Mucosa of stomach (tissue), 1 donor: ENCODE data around the gene DLG2.

Source experiments
- H3K27me3 ChIP-seq: one replicate; pipeline ENCODE4 v1.7.0; 2013; ENCODE audit warnings: mild to moderate bottlenecking, low read length; ENCODE audit not compliant: control insufficient read depth, insufficient read depth
- H3K36me3 ChIP-seq: one replicate; pipeline ENCODE4 v1.7.0; 2013; ENCODE audit warnings: low read length; ENCODE audit not compliant: control insufficient read depth, insufficient read depth
- H3K4me1 ChIP-seq: one replicate; pipeline ENCODE4 v1.7.0; 2013; ENCODE audit warnings: mild to moderate bottlenecking, low read length; ENCODE audit not compliant: control insufficient read depth, insufficient read depth
- H3K4me3 ChIP-seq: one replicate; pipeline ENCODE4 v1.7.0; 2013; ENCODE audit warnings: low read length
- H3K9ac ChIP-seq: one replicate; pipeline ENCODE4 v1.7.0; 2013; ENCODE audit warnings: mild to moderate bottlenecking, low read length, moderate library complexity
- H3K9me3 ChIP-seq: one replicate; pipeline ENCODE4 v1.7.0; 2013; ENCODE audit warnings: mild to moderate bottlenecking, low read length, moderate library complexity; ENCODE audit not compliant: control insufficient read depth
- donor health status: Pancreatic carcinoma.

The DLG2 gene

DNA sequence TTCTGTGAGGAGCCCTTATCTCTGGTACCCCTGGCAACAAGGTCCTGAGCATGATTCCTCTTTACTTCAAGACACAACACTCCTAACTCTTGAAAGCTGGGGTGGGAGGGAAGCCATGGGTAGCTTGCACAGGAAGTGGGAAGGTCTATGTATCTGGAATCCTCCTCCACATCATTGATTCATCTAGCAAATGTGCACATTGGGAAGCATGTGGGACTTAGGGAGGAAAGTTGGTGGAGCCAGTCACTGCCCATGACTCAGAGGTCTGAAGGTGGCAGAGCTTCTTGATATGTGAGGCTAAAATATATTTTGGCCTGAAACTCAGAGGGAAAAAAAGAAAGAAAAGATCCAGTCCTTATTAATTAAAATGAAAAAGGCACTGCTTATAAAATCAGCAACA, 1000.9 kb downstream of the DLG2 start:
- Histone ChIP-seq H3K27me3 (no peaks in the 10 kb centered on the region), H3K9me3 (no peaks in the 10 kb centered on the region), H3K36me3 (no peaks in the 10 kb centered on the region), H3K4me3 (no peak overlapping the region), H3K9ac (no peak overlapping the region), H3K4me1 (no peaks in the 10 kb centered on the region)

DNA sequence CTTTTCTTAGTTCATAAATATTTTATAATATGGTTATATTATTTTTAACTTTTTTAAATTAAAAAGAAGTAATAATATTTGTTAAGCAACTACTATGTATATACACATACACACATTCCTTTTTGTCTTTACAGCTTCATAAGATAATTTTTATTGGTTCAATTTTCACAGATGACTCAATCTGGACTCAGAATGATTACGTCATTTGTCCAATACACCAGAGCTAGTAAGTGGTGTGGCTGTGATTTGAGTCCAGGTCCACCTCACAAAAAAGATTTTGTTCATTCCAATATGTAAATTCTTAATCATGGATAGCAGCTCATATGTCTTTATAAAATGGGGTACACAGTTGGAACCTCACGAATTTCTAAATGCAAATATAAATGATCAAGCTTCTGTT, 1014.5 kb downstream of the DLG2 start:
- no peaks in the 10 kb centered on the region for H3K4me1 ChIP-seq
- H3K4me3 ChIP-seq, result no peak overlapping the region
- H3K27me3 ChIP-seq, result no peaks in the 10 kb centered on the region
- H3K9ac ChIP-seq, result no peak overlapping the region
- H3K36me3 ChIP-seq, result no peaks in the 10 kb centered on the region
- no peaks in the 10 kb centered on the region for H3K9me3 ChIP-seq

DNA sequence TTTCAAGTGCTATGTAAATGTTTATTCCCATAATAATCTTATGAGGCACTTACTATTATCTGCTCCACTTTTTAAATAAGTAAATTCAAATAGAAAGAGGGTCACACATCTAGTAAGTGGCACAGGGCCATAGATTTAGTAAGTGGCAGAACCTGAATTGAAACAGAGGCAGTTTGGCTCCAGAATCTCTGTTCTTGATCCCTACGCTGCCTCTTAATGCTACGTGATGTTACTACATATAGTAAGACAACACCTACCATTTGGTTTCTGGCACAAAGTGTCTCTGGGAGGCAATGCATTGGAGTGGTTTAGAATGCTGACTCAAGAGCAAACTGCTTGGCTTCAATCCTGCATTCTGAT, 1018.3 kb downstream of the DLG2 start:
- Histone ChIP-seq H3K4me1 (no peaks in the 10 kb centered on the region), H3K9ac (no peak overlapping the region), H3K36me3 (no peaks in the 10 kb centered on the region), H3K4me3 (no peak overlapping the region), H3K9me3 (no peaks in the 10 kb centered on the region), H3K27me3 (no peaks in the 10 kb centered on the region)

DNA sequence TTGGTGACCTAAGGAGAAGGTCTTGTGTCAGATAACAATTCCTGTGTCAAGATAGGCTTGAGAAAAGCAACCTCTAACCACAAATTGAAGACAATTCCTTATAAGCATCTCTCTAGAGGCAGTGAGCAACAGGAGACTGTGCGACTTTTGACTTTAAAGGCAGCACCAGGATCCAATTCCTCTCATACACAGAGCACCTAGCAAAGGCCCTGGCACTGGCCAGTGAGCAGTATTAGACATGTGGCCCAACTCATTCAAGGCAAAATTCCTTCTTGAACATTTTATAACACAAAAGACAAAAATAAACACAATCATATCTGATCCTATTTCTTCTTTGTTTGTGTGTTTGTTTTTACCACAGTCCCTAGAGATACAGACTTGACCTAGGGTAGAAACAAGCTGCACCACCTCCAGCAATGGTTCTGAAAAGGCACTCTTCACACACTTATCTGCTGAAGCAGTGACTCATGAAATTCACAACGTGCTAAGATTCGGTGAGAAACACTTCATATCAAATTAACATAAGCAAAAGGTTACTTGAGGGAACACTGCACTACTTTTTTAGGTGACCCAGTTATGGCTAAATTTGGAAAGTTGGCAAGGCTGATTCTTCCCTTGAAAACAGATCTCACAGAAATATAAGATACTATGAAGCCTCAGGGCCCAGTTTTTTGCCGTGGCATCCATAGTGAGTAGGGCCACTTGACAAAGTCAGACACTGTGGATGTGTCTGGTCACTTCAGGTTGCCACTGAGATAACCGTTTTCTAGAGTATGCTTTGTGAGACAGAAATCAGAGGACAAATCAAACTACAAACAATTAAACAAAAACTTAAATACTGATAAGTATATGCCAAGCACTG, 1018.9 kb downstream of the DLG2 start:
- no peaks in the 10 kb centered on the region for H3K9me3 ChIP-seq
- H3K36me3 ChIP-seq, result no peaks in the 10 kb centered on the region
- H3K27me3 ChIP-seq, result no peaks in the 10 kb centered on the region
- no peak overlapping the region for H3K9ac ChIP-seq
- no peaks in the 10 kb centered on the region for H3K4me1 ChIP-seq
- H3K4me3 ChIP-seq, result no peak overlapping the region

DNA sequence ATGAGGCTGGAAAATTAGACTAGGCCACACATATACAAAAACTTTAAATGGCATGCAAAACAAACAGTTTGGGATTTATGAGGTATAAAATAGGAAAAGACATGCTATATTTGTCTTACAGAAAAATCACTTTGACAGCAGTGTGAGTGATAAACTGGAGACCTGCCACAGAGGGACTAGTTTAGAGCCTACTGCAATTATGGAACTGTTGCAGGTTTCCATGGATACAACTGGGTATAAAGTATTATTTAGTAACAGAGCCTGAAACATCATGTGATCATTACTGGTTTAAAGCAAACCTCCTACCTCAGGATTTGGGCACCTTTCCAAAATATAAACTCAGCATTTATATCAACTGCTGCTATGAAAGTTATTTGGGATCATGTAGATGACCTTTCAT, 1032.5 kb downstream of the DLG2 start:
- Histone ChIP-seq H3K9me3 (no peaks in the 10 kb centered on the region), H3K4me1 (no peaks in the 10 kb centered on the region), H3K27me3 (no peaks in the 10 kb centered on the region), H3K36me3 (no peaks in the 10 kb centered on the region), H3K9ac (no peak overlapping the region), H3K4me3 (no peak overlapping the region)

DNA sequence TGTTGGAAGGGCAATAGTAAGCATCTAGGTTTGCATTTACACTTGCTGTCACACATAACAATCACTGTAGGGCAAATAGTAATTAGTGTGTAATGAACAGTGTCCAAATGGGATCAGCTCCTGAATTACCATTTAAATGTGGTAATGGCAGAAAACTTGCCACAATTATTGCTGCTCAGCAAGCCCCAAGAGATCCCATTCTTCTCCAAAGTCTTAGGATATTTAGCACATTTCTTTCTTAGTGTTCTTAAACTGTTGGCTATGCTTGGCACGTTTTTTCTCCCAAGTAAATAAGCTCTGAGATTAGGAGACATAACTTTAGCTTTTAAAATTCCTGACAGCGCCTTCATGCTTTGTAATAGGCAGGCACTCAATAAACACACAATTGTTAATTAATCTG, 1037.0 kb downstream of the DLG2 start:
- Histone ChIP-seq H3K27me3 (no peaks in the 10 kb centered on the region), H3K36me3 (no peaks in the 10 kb centered on the region), H3K9ac (no peak overlapping the region)

DNA sequence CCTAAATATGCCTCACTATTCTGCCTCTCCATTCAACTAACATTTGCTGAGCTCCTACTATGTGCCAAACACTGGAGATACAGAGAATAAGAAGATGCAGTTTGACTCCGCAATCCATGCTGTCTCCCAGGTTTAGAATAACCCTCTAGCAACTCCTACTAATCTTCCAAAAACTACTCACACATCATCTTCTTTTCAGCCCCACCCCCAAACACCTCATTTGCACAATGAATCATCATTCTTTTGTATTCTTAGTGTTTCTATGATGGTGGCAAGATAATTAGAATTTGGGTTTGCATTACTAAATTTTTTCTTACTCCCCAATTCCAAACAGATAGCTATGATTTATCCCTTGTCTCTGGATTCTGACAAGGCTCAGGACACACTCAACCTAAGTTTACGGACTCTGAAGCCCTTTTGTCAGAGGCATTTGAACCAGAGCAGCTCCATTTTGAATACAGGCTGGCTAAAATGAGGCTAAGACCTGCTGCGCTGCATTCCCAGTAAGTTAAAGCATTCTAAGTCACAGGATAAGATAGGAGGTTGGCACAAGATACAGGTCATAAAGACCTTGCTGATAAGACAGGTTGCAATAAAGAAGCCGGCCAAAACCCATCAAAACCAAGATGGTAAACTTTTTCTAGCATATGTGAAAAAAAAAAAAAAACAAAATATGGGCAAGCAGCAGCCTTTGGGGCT, 1038.9 kb downstream of the DLG2 start:
- Histone ChIP-seq H3K36me3 (no peaks in the 10 kb centered on the region), H3K27me3 (no peaks in the 10 kb centered on the region), H3K9me3 (no peaks in the 10 kb centered on the region), H3K4me3 (no peak overlapping the region), H3K4me1 (no peaks in the 10 kb centered on the region), H3K9ac (no peak overlapping the region)

More for the DNA sequence above, 1037.0 kb downstream of the DLG2 start:
- H3K9me3 ChIP-seq, result no peaks in the 10 kb centered on the region
- H3K4me3 ChIP-seq, result no peak overlapping the region
- no peaks in the 10 kb centered on the region for H3K4me1 ChIP-seq

DNA sequence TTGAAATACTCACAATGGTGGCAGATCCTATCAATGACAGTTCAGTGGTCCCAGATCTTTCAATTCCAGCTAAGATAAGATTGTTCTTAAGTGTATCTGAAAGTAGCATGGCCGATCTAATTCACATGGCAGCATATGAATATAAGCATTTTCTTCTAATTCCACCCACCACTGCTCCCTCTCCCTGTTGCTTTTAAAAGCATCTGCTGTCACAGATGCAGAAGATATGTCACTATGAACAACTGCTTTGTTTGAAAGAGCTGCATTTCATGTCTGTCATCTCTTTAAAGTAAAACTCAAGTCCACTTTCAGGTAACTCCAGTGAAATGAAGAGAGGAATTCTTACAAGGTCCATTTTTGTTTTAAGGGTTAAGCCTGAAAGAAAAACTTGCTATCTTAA, 1044.0 kb downstream of the DLG2 start:
- H3K9ac ChIP-seq, result no peak overlapping the region
- no peaks in the 10 kb centered on the region for H3K4me1 ChIP-seq
- H3K9me3 ChIP-seq, result no peaks in the 10 kb centered on the region
- H3K4me3 ChIP-seq, result no peak overlapping the region
- H3K36me3 ChIP-seq, result no peaks in the 10 kb centered on the region
- H3K27me3 ChIP-seq, result no peaks in the 10 kb centered on the region

DNA sequence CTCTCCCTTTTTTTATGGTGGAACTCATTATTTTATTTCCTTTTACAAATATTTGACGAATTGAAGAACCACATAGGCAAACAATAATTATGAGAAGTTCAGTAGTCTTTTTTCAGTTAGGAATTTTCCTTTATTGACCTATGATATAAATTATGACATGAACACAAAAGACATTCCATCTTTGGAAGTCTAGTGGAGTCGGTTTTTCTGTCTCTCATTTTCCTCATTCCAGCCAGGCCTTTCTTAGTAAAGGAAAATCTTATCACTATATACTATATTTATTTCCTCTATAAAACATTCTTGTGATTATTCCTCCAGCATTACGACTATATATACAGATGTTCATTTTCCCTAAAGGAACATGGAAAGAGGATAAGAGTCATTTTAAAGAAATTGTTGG, 1046.1 kb downstream of the DLG2 start:
- Histone ChIP-seq H3K4me3 (no peak overlapping the region), H3K4me1 (no peaks in the 10 kb centered on the region), H3K9ac (no peak overlapping the region), H3K27me3 (no peaks in the 10 kb centered on the region), H3K36me3 (no peaks in the 10 kb centered on the region), H3K9me3 (no peaks in the 10 kb centered on the region)

DNA sequence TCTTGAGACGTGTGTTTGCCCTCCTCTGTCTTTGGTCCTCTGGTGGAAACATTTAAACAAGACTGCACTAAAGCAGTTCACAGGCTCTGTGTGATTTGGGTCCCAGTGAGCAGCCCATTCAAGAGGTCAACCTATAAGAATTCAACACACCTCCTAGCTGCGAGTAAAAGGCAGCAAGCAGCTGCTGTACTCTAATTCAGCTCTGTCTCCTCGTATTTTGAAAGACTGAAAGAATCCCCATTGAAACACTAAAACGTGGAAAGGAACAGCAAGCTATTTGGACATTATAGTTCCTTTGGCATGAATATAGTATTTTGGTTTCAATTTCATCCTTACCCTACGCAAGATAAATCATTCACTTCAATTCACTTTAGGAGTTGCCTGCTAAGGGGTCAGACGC, 1046.7 kb downstream of the DLG2 start:
- no peaks in the 10 kb centered on the region for H3K9me3 ChIP-seq
- H3K4me1 ChIP-seq, result no peaks in the 10 kb centered on the region
- H3K9ac ChIP-seq, result no peak overlapping the region
- H3K4me3 ChIP-seq, result no peak overlapping the region
- H3K36me3 ChIP-seq, result no peaks in the 10 kb centered on the region
- H3K27me3 ChIP-seq, result no peaks in the 10 kb centered on the region

DNA sequence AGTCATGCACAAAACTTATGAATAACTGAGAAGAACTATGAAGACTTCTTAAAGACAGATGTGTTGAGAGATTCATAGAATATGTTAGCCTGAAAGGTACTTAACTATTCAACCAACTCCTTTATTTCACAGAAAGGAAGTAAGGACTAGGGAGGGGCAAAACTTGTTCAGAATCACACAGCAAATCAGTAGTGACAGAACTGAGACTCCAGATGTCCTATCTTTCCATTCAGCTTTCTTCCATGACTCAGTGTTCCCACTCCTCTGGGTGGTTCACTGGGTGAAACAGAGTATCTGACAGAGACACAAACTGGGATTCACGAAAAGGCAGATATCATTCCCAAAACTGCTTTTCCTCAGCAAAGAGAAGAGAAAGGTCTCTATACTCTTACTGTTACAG, 1053.3 kb downstream of the DLG2 start:
- Histone ChIP-seq H3K27me3 (no peaks in the 10 kb centered on the region), H3K4me1 (no peaks in the 10 kb centered on the region), H3K9me3 (no peaks in the 10 kb centered on the region), H3K36me3 (no peaks in the 10 kb centered on the region), H3K9ac (no peak overlapping the region), H3K4me3 (no peak overlapping the region)

DNA sequence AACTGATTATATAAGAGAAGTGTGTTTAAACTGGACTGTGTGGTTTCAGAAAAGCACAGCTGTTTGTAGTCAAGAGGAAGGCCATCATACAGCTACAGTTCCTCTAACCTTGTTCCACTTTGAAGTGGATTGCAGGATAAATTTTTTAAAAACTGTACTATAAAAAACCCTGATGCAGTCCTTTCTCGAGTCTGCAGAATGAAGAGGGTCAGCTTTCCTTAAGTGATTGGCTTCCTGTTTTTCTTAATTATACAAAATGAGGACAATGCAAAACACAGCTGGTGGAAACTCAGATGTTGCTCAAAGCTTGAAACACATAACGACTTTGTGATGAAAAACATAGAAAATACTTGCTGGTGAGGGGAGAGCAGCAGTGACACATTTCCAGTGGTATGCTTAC, 1060.5 kb downstream of the DLG2 start:
- H3K9me3 ChIP-seq, result no peaks in the 10 kb centered on the region
- no peaks in the 10 kb centered on the region for H3K27me3 ChIP-seq
- H3K4me3 ChIP-seq, result no peak overlapping the region
- H3K9ac ChIP-seq, result no peak overlapping the region
- H3K4me1 ChIP-seq, result no peaks in the 10 kb centered on the region
- H3K36me3 ChIP-seq, result no peaks in the 10 kb centered on the region
